GM18507 (cell line): ENCODE results near the gene UBE2K.
A peak's percentile ranks its signal among the peaks of the same experiment; 100 is the strongest.
"Not testable (repeated sequence)": the region's sequence is repeated elsewhere in the genome, so short reads cannot be mapped to it uniquely, and the experiment has no call there.

Experiments used
- DNase-seq: peaks from one replicate; pipeline ENCODE4 v3.0.0; 2011; ENCODE audit warnings: low read depth; ENCODE audit not compliant: insufficient read length; ENCODE audit errors: extremely low spot score
- FAIRE-seq: peaks from 2 replicates; lab custom pipeline; 2011; peaks lifted over from hg19 to GRCh38; lab: Jason Lieb, UNC

The UBE2K gene

DNA sequence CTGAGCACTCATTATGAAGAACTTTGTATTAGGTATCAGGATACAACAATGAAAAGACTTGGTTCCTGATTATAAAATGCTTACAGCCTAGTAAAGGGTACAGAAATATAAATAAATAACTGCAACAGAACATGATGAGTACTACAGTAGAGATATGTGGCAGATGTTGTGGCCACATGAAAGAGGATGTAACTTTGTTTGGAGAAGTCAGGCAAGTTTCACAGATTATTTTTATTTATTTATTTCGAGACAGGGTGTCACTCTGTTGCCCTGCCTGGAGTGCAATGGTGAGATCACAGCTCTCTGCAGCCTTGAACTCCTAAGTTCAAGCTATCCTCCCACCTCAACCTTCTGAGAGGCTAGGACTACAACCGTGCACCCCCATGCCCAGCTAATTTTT, 15.8 kb upstream of the UBE2K start:
- FAIRE-seq (peak; percentile 69), DNase-seq (no peak)

- no peak for FAIRE-seq
- no peak for DNase-seq
Observed at GRCh38 chr4:39685990-39686389, 11.9 kb upstream of the UBE2K start.

- peak; percentile 67 for FAIRE-seq
- DNase-seq, result no peak
Observed at GRCh38 chr4:39687014-39687413, 10.9 kb upstream of the UBE2K start.

DNA sequence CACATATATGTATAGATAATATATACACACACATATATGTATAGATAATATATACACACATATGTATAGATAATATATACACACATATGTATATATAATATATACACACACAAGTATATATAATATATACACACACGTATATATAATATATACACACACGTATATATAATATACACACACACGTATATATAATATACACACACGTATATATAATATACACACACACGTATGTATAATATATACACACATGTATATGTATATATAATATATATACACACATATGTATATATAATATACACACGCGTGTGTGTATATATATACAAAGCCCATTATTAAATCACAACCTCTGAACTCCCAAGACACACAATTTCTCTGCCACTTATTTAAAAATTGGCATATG, 8.0 kb upstream of the UBE2K start:
- no peak for DNase-seq
- no peak for FAIRE-seq

DNA sequence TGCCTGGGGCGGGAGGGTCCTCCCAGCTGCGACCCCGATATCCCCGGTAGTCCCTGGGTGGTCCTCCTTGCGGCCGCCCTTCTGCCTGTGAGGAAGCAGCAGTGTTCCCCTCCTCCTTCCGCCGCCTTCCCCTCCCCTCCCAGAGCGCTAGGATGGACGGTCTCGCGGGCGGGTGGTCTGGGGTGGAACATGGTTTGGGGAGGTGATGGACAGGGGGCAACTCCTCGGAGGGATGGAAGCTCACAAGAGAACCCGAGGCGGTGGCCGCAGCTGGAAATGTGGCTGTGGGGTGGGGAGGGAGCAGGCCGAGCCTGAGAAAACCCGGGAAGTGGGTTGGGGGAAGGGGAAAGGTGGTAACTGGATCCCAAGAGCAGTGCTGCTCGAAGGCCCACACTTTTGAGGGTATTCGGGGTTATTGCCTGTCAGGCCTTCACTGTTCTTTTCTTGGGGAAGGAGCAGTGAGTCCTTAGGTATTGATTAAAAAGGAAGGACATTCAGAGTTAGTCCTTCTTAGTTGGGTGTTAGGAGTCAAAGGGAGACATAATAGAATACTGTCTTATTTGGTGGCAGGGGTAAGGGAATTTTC, 581 bp downstream of the UBE2K start:
- FAIRE-seq (peak; percentile 47), DNase-seq (no peak)

- peak; percentile 56 for FAIRE-seq
- no peak for DNase-seq
Observed at GRCh38 chr4:39699687-39700409, 1.9 kb downstream of the UBE2K start.

GRCh38 chr4:39700554-39700953, 2.6 kb downstream of the UBE2K start:
- FAIRE-seq (no peak), DNase-seq (no peak)

- FAIRE-seq, result no peak
Observed at GRCh38 chr4:39702716-39703115, 4.8 kb downstream of the UBE2K start.

DNA sequence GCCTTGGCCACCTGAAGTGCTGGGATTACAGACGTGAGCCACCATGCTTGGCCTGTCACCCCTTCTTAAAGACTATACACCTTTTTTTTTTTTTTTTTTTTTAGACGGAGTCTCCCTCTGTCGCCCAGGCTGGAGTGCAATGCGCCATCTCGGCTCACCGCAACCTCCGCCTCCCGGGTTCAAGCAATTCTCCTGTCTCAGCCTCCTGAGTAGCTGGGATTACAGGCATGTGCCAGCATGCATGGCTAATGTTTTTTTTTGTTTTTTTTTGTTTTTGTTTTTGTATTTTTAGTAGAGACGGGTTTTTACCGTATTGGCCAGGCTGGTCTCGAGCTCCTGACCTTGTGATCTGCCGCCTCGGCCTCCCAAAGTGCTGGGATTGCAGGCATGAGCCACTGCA, 6.9 kb downstream of the UBE2K start:
- FAIRE-seq, result not testable (repeated sequence)

More at GRCh38 chr4:39702716-39703115, 4.8 kb downstream of the UBE2K start:
- DNase-seq, result no peak

GRCh38 chr4:39706334-39706733, 8.4 kb downstream of the UBE2K start:
- FAIRE-seq (no peak), DNase-seq (no peak)

More for the DNA sequence above, 6.9 kb downstream of the UBE2K start:
- DNase-seq, result not testable (repeated sequence)

DNA sequence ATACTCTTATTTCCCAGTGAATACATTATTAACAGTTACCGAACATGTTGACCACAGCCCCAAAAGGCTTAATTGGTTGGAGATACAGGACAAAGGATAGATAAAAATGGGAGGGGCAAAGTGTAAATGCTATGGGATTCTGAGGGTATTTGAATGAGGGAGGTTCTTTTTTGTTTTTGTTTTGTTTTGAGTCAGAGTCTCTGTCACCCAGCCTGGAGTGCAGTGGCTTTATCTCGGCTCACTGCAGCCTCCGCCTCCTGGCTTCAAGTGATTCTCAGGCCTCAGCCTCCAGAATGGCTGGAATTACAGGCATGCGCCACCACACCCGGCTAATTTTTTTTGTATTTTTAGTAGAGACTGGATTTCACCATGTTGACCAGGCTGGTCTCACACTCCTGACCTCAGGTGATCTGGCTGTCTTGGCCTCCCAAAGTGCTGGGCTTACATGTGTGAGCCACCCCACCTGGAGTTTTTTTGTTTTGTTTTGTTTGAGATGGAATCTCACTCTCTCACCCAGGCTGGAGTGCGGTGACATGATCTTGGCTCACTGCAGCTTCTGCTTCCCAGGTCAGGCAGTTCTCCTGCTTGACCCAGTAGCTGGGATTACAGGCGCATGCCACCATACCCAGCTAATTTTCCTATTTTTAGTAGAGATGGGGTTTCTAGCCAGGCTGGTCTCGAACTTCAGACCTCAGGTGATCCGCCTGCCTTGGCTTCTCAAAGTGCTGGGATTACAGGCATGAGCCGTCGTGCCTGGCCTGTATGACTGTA, 9.0 kb downstream of the UBE2K start:
- no peak for DNase-seq
- FAIRE-seq, result peak; percentile 49

DNA sequence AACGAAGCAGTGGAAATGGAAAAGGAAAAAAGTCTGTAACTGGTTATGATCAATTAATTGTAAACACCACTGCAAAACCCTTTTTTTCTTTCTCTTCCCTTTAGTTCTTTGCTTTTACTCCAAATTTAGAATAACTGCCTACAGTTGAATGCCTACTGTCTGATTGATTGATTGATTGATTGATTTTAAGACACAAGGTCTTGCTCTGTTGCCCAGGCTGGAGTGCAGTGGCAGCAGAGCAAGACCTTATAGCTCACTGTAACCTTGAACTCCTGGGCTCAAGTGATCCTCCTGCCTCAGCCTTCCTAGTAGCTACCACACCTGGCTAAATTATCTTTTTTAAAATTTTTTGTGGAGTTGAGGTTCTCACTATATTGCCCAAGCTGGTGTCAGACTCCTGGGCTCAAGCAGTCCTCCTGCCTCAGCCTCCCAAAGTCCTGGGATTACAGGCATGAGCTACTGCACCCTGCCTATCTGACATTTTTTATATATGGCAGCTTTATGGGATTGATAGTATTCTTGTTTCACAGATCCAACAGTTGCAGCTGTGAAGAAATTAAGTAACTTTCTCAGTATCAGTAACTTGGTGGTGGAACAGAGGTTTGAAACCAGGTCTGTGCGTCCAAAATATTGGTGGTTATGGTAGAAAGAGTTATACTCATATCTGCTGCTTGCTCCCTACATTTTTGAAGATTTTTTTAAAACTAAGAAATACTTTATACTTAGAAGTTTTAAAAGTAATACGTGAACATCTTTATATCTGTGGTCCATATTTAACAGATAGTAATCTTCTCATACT, 12.4 kb downstream of the UBE2K start:
- no peak for DNase-seq
- no peak for FAIRE-seq

DNA sequence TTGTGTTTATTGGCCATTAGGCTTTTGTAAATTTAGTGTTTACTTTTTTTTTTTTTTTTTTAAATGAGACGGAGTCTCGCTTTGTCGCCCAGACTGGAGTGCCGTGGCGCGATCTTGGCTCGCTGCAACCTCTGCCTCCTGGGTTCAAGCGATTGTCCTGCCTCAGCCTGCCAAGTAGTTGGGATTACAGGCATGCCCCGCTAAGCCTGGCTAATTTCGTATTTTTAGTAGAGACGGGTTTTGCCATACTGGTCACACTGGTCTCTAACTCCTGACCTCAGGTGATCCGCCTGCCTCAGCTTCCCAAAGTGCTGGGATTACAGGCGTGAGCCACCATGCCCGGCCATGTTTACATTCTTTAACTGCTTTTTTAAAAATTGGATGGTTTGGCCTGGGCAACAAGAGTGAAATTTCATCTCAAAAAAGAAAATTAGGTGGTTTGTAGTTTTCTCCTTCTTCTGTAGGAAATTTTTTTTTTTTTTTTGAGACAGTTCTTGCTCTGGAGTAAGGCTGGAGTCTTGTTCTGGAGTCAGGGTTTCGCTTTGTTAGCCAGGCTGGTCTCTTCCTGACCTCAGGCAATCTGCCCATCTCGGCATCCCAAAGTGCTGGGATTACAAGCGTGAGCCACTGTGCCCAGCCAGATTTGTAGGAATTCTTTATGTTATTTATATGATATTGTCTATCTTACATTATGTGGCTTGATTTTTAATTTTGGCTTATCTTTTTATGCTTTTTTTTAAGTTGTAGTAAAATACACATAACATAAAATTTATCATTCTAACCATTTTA, 15.1 kb downstream of the UBE2K start:
- DNase-seq (no peak), FAIRE-seq (no peak)

DNA sequence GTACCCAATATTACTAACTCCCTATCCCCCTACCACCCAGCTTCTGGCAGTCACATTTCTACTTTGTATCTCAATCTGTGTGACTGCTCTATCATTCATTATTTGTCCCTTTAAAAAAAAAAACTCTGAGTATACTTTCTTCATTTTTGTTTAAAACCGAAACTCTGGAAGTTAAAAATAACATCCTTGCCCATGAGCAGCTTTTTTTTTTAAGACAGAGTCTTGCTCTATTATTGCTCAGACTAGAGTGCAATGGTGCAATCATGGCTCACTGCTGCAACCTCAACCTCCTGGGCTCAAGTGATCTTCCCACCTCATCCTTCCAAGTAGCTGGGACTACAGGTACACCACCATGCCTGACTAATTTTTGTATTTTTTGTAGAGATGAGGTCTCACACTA, 15.8 kb downstream of the UBE2K start:
- FAIRE-seq, result peak; percentile 77
- DNase-seq, result no peak

- FAIRE-seq (no peak), DNase-seq (no peak)
Observed at GRCh38 chr4:39714166-39714565, 16.2 kb downstream of the UBE2K start.

DNA sequence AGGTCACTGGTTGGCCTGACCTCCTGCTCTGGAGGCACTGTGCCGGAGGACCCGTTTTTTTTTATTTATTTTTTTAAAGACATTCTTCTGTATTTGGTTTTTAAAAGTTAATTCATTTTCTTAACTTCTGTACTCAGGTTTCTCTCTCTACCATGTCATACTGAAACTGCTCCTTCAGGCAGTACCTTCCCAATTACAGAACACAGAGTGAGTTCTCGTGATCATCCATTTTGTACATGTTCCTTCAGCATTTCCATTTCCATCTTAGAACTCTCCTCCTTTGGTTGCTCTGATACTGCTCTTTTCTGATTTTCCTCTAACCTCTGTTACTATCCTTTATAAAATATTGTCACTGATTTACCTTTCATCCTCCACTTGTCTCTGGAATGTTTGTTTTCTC, 17.9 kb downstream of the UBE2K start:
- no peak for DNase-seq
- FAIRE-seq, result peak; percentile 83

- DNase-seq (no peak), FAIRE-seq (no peak)
Observed at GRCh38 chr4:39716356-39716755, 18.4 kb downstream of the UBE2K start.

DNA sequence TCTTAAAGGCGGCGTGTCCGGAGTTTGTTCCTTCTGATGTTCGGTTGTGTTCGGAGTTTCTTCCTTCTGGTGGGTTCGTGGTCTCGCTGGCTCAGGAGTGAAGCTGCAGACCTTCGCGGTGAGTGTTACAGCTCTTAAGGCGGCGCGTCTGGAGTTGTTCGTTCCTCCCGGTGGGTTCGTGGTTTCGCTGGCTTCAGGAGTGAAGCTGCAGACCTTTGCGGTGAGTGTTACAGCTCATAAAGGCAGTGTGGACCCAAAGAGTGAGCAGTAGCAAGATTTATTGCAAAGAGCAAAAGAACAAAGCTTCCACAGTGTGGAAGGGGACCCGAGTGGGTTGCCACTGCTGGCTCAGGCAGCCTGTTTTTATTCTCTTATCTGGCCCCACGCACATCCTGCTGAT, 19.8 kb downstream of the UBE2K start:
- FAIRE-seq, DNase-seq: not testable (repeated sequence)
